Stimulated activated CD8-positive, alpha-beta memory T cell treated with anti-CD3 and anti-CD28 coated beads, Interleukin-4, amount 100 ng/mL, for 4 hours (primary cell): ENCODE results near the gene EML3.
A peak's percentile ranks its signal among the peaks of the same experiment; 100 is the strongest.
"Not testable (repeated sequence)": the region's sequence is repeated elsewhere in the genome, so short reads cannot be mapped to it uniquely, and the experiment has no call there.

Experiments
- DNase-seq, 2 donors: peaks; one replicate each; pipeline ENCODE4 v3.0.0-alpha.2; 2020; ENCODE audit warnings: low read depth in 2 of 2, low spot score in 1 of 2

EML3 gene

GRCh38 chr11:62621027-62621566 is 8.5 kb upstream of the EML3 start:
- DNase-seq = no peak

- not testable (repeated sequence) for DNase-seq
These were observed 4.4 kb upstream of the EML3 start for GRCh38 chr11:62616957-62617356.

DNA sequence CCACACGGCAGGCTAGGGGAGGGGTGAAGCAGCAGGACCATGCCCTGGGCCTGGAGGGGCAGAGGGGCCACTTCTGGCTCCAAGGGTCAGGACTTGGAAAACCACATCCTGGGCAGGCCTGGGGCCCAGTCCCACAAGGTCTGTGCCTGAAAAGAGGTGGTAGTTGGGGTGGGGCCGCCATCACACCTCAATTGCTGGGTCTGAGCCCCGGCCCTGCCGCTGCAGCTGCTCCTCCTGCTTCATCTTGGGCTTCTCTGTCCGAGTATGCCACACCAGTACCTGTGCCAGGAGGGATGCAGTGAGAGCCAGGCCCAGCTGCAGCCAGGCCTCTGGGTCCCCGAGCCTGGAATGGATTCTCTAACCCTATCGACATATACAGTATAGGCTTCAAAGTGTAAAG is 2.9 kb upstream of the EML3 start:
- no peak for DNase-seq

- DNase-seq = peak in 1 of 2 donors; percentile 23
These were observed 1.7 kb upstream of the EML3 start for GRCh38 chr11:62614275-62614674.

DNA sequence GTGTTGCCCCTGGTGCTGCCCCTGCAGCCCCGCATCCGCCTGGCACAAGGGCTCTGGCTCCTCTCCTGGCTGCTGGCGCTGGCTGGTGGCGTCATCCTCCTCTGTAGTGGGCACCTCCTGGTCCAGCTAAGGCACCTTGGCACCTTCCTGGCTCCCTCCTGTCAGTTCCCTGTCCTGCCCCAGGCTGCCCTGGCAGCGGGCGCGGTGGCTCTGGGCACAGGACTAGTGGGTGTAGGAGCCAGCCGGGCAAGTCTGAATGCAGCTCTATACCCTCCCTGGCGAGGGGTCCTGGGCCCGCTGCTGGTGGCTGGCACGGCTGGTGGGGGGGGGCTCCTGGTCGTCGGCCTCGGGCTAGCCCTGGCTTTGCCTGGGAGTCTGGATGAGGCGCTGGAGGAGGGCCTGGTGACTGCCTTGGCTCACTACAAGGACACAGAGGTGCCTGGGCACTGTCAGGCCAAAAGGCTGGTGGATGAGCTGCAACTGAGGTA is 760 bp upstream of the EML3 start:
- no peak for DNase-seq

- peak in 1 of 2 donors; percentile 16 for DNase-seq
These were observed 740 bp downstream of the EML3 start for GRCh38 chr11:62611705-62612365.

DNA sequence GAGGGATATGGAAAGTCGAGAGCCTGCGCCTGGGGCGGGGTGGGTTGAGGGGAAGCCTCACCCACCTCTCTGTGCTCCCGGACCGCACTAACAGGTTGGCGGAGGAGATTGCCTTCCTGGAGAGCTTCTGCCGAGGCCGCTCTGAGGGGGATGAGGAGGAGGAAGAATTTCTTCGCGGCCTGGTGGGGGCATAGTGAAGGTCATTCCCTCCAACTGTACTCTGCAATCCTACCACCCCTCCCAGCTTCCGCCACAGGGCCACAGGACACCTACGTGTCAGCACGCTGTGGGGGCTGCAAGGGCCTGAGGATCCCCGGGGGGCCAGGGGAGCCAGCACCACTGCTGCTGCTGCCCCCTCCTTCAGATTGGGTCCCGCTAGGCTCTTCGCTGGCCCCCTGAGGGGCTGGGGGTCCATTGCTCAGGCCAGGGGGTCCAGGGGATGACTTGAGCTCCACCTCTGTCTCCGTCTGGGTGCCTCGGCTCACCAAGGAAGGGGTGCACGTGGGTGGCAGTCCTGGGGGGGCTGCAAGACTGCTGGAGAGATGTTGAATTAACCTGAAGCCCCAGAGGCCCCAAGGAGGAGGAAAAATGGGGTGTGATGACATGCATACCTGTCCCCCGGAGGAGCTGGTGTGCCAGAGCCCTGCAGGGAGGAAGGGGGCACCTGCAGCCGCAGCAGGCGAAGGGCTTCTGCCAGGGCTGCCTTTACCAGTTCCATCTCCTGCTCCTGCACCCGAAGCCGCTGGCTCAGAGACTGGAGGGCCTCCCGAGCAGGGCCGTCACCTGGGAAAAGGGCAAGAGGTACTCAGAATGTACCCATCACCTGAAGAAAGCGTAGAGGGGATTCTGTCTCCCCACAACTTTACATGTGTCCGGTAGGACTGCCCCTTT is 1.5 kb downstream of the EML3 start:
- DNase-seq = no peak

GRCh38 chr11:62610403-62610802 is 2.2 kb downstream of the EML3 start:
- no peak for DNase-seq

GRCh38 chr11:62608776-62609175 is 3.8 kb downstream of the EML3 start:
- no peak for DNase-seq

- DNase-seq = no peak
These were observed 4.9 kb downstream of the EML3 start for GRCh38 chr11:62607714-62608113.

GRCh38 chr11:62605902-62606301 is 6.7 kb downstream of the EML3 start:
- DNase-seq = no peak

GRCh38 chr11:62605467-62605866 is 7.1 kb downstream of the EML3 start:
- no peak for DNase-seq

DNA sequence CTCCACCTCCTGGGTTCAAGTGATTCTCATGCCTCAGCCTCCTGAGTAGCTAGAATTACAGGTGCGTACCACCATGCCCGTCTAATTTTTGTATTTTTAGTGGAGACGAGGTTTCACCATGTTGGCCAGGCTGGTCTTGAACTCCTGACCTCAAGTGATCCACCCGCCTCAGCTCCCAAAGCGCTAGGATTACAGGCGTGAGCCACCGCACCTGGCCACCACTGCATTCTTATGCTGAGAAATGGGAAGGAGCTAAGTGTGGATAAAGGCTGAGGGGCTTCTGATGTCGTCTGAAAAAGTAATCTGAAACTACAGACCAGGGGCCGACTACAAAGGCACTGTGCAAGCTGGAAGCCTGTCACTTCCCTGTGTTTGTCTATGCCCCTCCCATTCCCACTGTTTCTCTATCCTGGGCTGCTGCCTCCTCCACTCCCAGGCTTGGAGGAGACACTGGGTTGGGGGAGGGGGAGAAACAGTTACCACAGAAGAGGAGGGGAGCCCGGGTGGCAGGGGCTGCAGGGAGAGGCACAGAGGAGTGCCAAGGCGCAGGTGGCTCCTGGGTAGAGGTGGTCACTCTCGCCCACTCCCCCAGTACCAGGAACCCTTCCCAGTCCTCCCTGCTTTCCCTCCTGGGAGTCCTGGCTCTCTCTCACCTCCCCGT is 8.0 kb downstream of the EML3 start:
- no peak for DNase-seq

GRCh38 chr11:62603776-62604299 is 8.7 kb downstream of the EML3 start:
- no peak for DNase-seq

DNA sequence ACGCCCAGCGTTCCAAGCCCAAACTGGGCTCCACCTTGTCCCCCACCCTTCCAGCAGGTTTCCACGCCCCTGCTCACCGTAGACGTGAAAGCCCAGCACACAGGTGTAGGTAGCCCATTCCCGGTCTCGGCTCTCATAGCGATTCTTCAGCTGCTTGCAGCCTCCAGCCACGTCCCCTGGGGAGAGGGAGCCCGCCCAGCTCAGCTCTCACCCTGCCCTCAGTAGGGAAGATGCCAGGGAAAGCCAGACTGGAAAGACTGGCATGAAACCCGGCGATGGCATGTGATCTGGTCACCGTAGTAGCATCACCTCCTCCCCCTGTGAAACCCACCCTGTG is 9.5 kb downstream of the EML3 start:
- DNase-seq = no peak

DNA sequence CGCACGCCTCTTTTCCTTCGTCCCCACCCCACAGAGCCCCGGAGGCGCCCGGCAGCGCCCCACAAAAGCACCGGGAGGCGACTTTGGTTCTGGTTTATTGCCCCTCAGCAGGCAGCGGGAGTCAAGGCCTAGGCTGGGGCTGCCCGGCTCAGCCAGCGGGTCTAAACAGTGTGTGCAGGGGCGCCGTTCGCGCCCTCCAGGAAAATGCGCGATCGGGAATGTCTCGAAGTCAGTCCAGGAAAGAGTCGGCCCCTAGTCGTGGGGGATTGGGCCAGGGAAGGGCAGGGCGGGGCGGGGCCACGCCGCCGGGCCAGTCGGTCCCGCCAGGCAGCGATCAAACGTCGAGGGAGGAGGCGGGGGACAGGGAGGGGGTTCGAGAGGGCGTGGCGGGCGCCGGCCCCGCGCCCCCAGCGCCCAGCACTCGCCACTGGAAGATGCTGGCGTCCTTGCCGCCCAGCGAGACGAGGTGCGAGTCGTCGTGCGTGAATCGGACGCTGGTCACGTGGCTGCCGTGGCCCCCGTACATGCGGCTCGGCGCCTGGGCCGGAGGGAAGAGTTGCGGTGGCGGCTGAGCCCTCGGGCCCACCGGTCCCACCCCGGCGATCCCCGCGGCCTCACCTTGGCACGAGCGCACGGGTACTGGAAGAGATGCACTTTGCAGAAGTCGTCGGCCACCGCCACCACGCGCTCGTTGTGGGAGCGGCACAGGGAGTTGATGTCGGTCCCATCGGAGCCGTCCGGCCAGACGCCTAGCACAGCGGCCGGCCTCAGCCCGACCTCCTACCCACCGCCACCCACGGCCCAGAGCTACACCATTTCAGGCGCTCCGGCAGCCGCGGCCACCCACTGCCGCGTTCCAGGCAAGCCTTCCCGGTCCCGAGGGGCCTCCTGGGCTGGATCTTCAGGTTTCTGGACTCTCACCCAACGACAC is 10.2 kb downstream of the EML3 start:
- peak in 1 of 2 donors; percentile 9 for DNase-seq

DNA sequence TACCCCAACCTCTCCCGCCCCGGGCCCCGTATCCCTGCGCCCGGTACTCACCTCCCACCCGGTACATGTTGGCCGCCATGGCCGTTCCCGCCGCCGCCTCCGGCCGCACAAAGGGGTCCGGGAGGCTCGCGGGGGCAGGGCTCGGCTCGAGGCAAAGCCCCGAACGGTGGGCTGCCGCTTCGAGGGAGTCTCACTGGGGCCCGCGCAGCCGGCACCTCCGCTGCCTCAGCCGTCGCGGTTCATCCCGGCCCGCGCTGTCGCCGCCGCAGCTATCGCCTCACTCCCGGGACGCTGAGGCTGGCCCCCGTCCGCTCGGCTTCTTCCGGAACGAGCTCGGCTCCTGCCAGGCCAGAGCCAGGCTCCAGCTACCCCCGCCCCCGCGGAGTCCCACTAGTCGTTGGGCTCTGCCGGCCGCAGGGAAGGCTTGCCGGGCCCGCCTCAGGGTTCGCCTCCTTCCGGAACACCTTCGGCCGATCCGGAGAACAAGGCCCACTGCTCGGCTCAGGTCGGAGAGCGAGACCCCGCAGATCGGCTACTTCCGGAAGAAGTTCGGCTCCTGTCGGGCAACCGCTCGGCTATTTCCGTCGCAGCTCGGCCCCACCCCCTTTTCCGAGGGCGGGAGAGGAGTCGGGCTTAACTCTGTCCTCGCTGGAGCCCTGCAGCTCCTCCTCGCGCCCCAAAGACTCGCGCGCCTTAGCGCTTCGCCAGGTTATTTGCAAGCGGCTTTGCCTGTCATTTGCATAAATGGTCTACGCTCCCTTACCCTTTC is 11.0 kb downstream of the EML3 start, which contains the start of gene MTA2:
Gene MTA2 (minus strand): TSS at position 494 of the 769 bp plus-strand sequence. CDS start 415 bp downstream, at position 79.
- peak; percentile 98 to 99 for DNase-seq

DNA sequence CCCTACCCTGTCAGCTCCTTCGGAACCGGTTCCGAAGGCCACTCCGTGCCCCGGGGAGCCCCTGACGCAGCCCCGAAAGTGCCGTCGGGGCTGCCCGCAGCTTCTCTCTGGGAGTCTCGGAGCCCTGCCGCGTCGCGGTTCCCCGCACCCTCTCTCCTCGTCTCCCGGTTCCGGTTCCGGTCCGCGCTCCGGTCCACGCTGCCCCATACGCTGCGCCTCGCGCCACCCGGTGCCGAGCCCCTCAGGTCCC is 11.5 kb downstream of the EML3 start:
- peak in 1 of 2 donors; percentile 9 for DNase-seq

- no peak for DNase-seq
These were observed 12.0 kb downstream of the EML3 start for GRCh38 chr11:62600367-62601121.
